Occipital lobe (tissue), 2 donors: ENCODE data around the gene EMC1. TPM values are rescaled to one million over a fixed set of nuclear protein-coding genes. Genes with fewer than 3 reads are reported as not detected.
"Not testable (repeated sequence)": the region's sequence is repeated elsewhere in the genome, so short reads cannot be mapped to it uniquely, and the experiment has no call there.

Source experiments
- DNase-seq: peaks from one replicate; lab custom pipeline; 2025; lab: John Stamatoyannopoulos, UW
- total RNA-seq: library from RNA; depleted of rRNA; stranded (reverse); fragments of >200 nt; gene quantifications from one replicate; pipeline ENCODE4 v1.2.3, GENCODE V29; 2014

The EMC1 gene
- total RNA-seq: 74.1 TPM

GRCh38 chr1:19251305-19252196 lies at the start of gene EMC1, which contains the start of gene MRTO4:
TSS of gene EMC1 (minus strand) at chr1:19251524. CDS start at chr1:19251509, 15 bp downstream.
TSS of gene MRTO4 (plus strand) at chr1:19251805. CDS start at chr1:19251836, 31 bp downstream.
- peak; percentile 85 for DNase-seq

- DNase-seq: no peak
These were observed 48.9 kb upstream of the EMC1 start for GRCh38 chr1:19300211-19300610.

GRCh38 chr1:19294638-19295037 lies 43.3 kb upstream of the EMC1 start:
- DNase-seq: no peak

- DNase-seq: no peak
These were observed 37.9 kb upstream of the EMC1 start for GRCh38 chr1:19289244-19289643.

- DNase-seq: not testable (repeated sequence)
These were observed 37.3 kb upstream of the EMC1 start, which contains the start of gene AKR7A3 for GRCh38 chr1:19288324-19289241. TSS of gene AKR7A3 (minus strand) at chr1:19288770. CDS start at chr1:19288709, 61 bp downstream.

GRCh38 chr1:19287436-19288185 lies 36.3 kb upstream of the EMC1 start:
- no peak for DNase-seq

- DNase-seq: not testable (repeated sequence)
These were observed 34.5 kb upstream of the EMC1 start for GRCh38 chr1:19285807-19286206.

GRCh38 chr1:19285366-19285765 lies 34.0 kb upstream of the EMC1 start:
- DNase-seq: not testable (repeated sequence)

- no peak for DNase-seq
These were observed 33.6 kb upstream of the EMC1 start for GRCh38 chr1:19284881-19285280.

GRCh38 chr1:19283891-19284290 lies 32.6 kb upstream of the EMC1 start:
- DNase-seq: no peak

GRCh38 chr1:19274636-19275035 lies 23.3 kb upstream of the EMC1 start:
- no peak for DNase-seq

GRCh38 chr1:19273844-19274531 lies 22.7 kb upstream of the EMC1 start:
- not testable (repeated sequence) for DNase-seq

GRCh38 chr1:19273106-19273843 lies 22.0 kb upstream of the EMC1 start:
- no peak for DNase-seq

GRCh38 chr1:19272064-19272463 lies 20.7 kb upstream of the EMC1 start:
- DNase-seq: no peak

- DNase-seq: not testable (repeated sequence)
These were observed 19.0 kb upstream of the EMC1 start for GRCh38 chr1:19270343-19270730.

GRCh38 chr1:19269427-19270342 lies 18.4 kb upstream of the EMC1 start:
- not testable (repeated sequence) for DNase-seq

GRCh38 chr1:19268445-19268844 lies 17.1 kb upstream of the EMC1 start:
- no peak for DNase-seq

GRCh38 chr1:19262744-19263143 lies 11.4 kb upstream of the EMC1 start:
- DNase-seq: no peak

GRCh38 chr1:19262047-19262446 lies 10.7 kb upstream of the EMC1 start:
- no peak for DNase-seq
